SK-N-SH (cell line): ENCODE measurements around the gene ALDH3B1. TPM values are rescaled to one million over a fixed set of nuclear protein-coding genes. Genes with fewer than 3 reads are reported as not detected.

ENCODE experiments used
- CTCF ChIA-PET: fragments of 300-600, 350-600 bp; formaldehyde crosslinking; extraction: SDS; loops from one replicate; lab custom pipeline; 2021; lab: Yijun Ruan, JAX
- POLR2A ChIA-PET: fragments of 350-600 bp; sonication (Branson Sonifier 250); formaldehyde crosslinking; extraction: SDS; loops from one replicate; lab custom pipeline; 2020; ENCODE audit warnings: antibody characterized with exemption, inconsistent platforms; lab: Yijun Ruan, JAX
- DNase-seq: peaks from one replicate; pipeline ENCODE4 v3.0.0; 2012
- H2AFZ ChIP-seq: fragments of 200-600 bp; sonication (generic); 2 replicates; pipeline ENCODE4 v1.8.1; 2016; ENCODE audit warnings: antibody characterized with exemption, mild to moderate bottlenecking, low read depth
- H3F3A ChIP-seq: fragments of 200-600 bp; sonication (generic); replicated peaks from 2 replicates; pipeline ENCODE3; 2016; ENCODE audit warnings: antibody characterized with exemption, mild to moderate bottlenecking; ENCODE audit not compliant: insufficient read depth
- H3K27ac ChIP-seq, 2 experiments: fragments of 200-500 bp in 1 of 2; fragments of 200-600 bp in 1 of 2; sonication (Bioruptor generic) in 1 of 2; sonication (generic), shearing (Covaris generic) in 1 of 2; 2 replicates each; pipeline versions ENCODE4 v1.5.1 to v1.6.1; 2014 to 2016; ENCODE audit warnings: low read depth in 2 of 2, inconsistent platforms in 1 of 2, low read length in 1 of 2, mild to moderate bottlenecking in 1 of 2, mixed read lengths in 1 of 2
- H3K27me3 ChIP-seq: fragments of 200-600 bp; sonication (generic), shearing (Covaris generic); 2 replicates; pipeline ENCODE4 v1.6.1; 2016; ENCODE audit warnings: mixed run types; ENCODE audit not compliant: insufficient read depth
- H3K36me3 ChIP-seq, 2 experiments: fragments of 200-500 bp in 1 of 2; fragments of 200-600 bp in 1 of 2; sonication (Bioruptor generic) in 1 of 2; sonication (generic) in 1 of 2; replicated peaks in 1 of 2; 2 replicates each; pipeline versions ENCODE3 to v1.5.1; 2014 to 2016; ENCODE audit warnings: low read length in 1 of 2, mild to moderate bottlenecking in 1 of 2; ENCODE audit not compliant: insufficient read depth in 2 of 2, control insufficient read depth in 1 of 2
- H3K4me1 ChIP-seq, 2 experiments: fragments of 200-500 bp in 1 of 2; fragments of 200-600 bp in 1 of 2; sonication (Bioruptor generic) in 1 of 2; sonication (generic), shearing (Covaris generic) in 1 of 2; 2 replicates each; pipeline versions ENCODE4 v1.5.1 to v1.6.1; 2014 to 2016; ENCODE audit warnings: low read depth in 1 of 2, low read length in 1 of 2, mixed run types in 1 of 2; ENCODE audit not compliant: insufficient read depth in 2 of 2, control insufficient read depth in 1 of 2
- H3K4me2 ChIP-seq: fragments of 200-600 bp; sonication (generic), shearing (Covaris generic); 2 replicates; pipeline ENCODE4 v1.6.1; 2017; ENCODE audit warnings: mixed run types
- H3K4me3 ChIP-seq, 2 experiments: fragments of 200-500 bp in 1 of 2; fragments of 200-600 bp in 1 of 2; sonication (Bioruptor generic) in 1 of 2; sonication (generic), shearing (Covaris generic) in 1 of 2; 2 replicates each; pipeline versions ENCODE4 v1.5.1 to v1.8.1; 2014 to 2016; ENCODE audit warnings: low read depth in 2 of 2, inconsistent platforms in 1 of 2, low read length in 1 of 2, mild to moderate bottlenecking in 1 of 2, mixed read lengths in 1 of 2, moderate library complexity in 1 of 2
- H3K79me2 ChIP-seq: fragments of 200-600 bp; sonication (generic); 2 replicates; pipeline ENCODE4 v1.8.1; 2017; ENCODE audit warnings: mild to moderate bottlenecking; ENCODE audit not compliant: insufficient read depth
- H3K9ac ChIP-seq: fragments of 200-600 bp; sonication (generic); 2 replicates; pipeline ENCODE4 v1.6.1; 2017; ENCODE audit warnings: mixed run types
- H3K9me2 ChIP-seq: fragments of 200-600 bp; sonication (generic); 2 replicates; pipeline ENCODE4 v1.6.1; 2017; ENCODE audit warnings: mixed run types
- H3K9me3 ChIP-seq: fragments of 200-600 bp; sonication (generic); 2 replicates; pipeline ENCODE4 v1.6.1; 2017; ENCODE audit warnings: mixed run types, mild to moderate bottlenecking, moderate library complexity
- H4K20me1 ChIP-seq: fragments of 200-600 bp; sonication (generic); 2 replicates; pipeline ENCODE4 v1.6.1; 2017; ENCODE audit warnings: mild to moderate bottlenecking, mixed run types; ENCODE audit not compliant: insufficient read depth
- CHD2 ChIP-seq: fragments of 150-350 bp; IDR thresholded peaks from 2 replicates; pipeline ENCODE4 v1.6.1; 2018; ENCODE audit warnings: low read length; ENCODE audit not compliant: partially characterized antibody
- ELF1 ChIP-seq: IDR thresholded peaks from 2 replicates; pipeline ENCODE4 v1.4.0; 2012
- EP300 ChIP-seq, 2 experiments: IDR thresholded peaks; 2 replicates each; pipeline versions ENCODE4 v1.4.0 to v1.6.1; 2012; ENCODE audit warnings: borderline replicate concordance in 1 of 2, low read depth in 1 of 2, low read length in 1 of 2
- MEF2A ChIP-seq: IDR thresholded peaks from 2 replicates; pipeline ENCODE4 v1.4.0; 2012; ENCODE audit warnings: low read depth, borderline replicate concordance
- PBX3 ChIP-seq: IDR thresholded peaks from 2 replicates; pipeline ENCODE4; 2012
- POLR2AphosphoS5 ChIP-seq: IDR thresholded peaks from 2 replicates; pipeline ENCODE4 v1.6.1; 2012; ENCODE audit warnings: low read depth, low read length
- RFX5 ChIP-seq: IDR thresholded peaks from 2 replicates; pipeline ENCODE4 v1.6.1; 2012; ENCODE audit warnings: mild to moderate bottlenecking, improper control_type of control experiment, low read length
- RXRA ChIP-seq: IDR thresholded peaks from 2 replicates; pipeline ENCODE4 v1.4.0; 2012; ENCODE audit warnings: low read depth, mild to moderate bottlenecking, borderline replicate concordance
- SIN3A ChIP-seq: IDR thresholded peaks from 2 replicates; pipeline ENCODE4 v1.6.1; 2012; ENCODE audit warnings: low read depth, mild to moderate bottlenecking, low read length, moderate library complexity, borderline replicate concordance
- TEAD4 ChIP-seq: IDR thresholded peaks from 2 replicates; pipeline ENCODE4 v1.4.0; 2012; ENCODE audit warnings: mild to moderate bottlenecking, borderline replicate concordance; ENCODE audit not compliant: insufficient read depth
- USF1 ChIP-seq: IDR thresholded peaks from 2 replicates; pipeline ENCODE4 v1.4.0; 2012; ENCODE audit warnings: low read depth, borderline replicate concordance
- ZBTB33 ChIP-seq: IDR thresholded peaks from 2 replicates; pipeline ENCODE4 v1.4.0; 2012; ENCODE audit warnings: low read depth, borderline replicate concordance
- WGBS: methylation state at CpG from one replicate; pipeline ENCODE4 v1.1.6; 2017; ENCODE audit warnings: low lambda C conversion rate; 5-methylcytosine and 5-hydroxymethylcytosine counted together
- polyA plus RNA-seq, 3 experiments: library from polyadenylated mRNA; depleted of rRNA; stranded (reverse); fragments of >200 nt; gene quantifications; 2 replicates each; pipeline ENCODE4 v1.2.3, GENCODE V29; 2012

The ALDH3B1 gene
- polyA plus RNA-seq, 1 of the 3 experiments (the other 2 are of a cell fraction): 14.9 TPM

- Histone ChIP-seq H3K4me3 (no peak overlapping the region), H3K79me2 (no peaks in the 10 kb centered on the region), H3K9me3 (no peaks in the 10 kb centered on the region), H3F3A (peaks cover 3% of the 10 kb centered on the region), H3K27me3 (no peaks in the 10 kb centered on the region), H2AFZ (no peak overlapping the region), H3K36me3 (no peaks in the 10 kb centered on the region), H3K9me2 (no peaks in the 10 kb centered on the region), H3K4me2 (no peak overlapping the region), H3K4me1 (peaks cover 0 to 13% of the 10 kb centered on the region in 2 experiments; a peak in 1 of 4 replicates), H3K9ac (no peak overlapping the region), H3K27ac (no peak overlapping the region), H4K20me1 (no peaks in the 10 kb centered on the region)
- DNase-seq: no peak
- ChIA-PET POLR2A (no interaction called here), CTCF (interaction anchor here (0.9 to 2.3 kb wide), 3 partner anchors 9 to 47 kb away, joined by 3 to 12 read pairs (median 4); no protein-coding TSS in a partner anchor)
- TF ChIP-seq EP300 (IDR thresholded peaks at IDR 0.05; ENCODE audit: borderline replicate concordance in 1 of 2, low read depth in 1 of 2, low read length in 1 of 2): no peak
- TF ChIP-seq PBX3: no peak
- TF ChIP-seq RXRA: no peak
- TF ChIP-seq POLR2AphosphoS5: no peak
- no peak for TF ChIP-seq SIN3A
- TF ChIP-seq CHD2: no peak
- TF ChIP-seq ZBTB33: no peak
- TF ChIP-seq USF1: no peak
- TF ChIP-seq MEF2A: no peak
- no peak for TF ChIP-seq ELF1
- TF ChIP-seq TEAD4: no peak
- 73% methylated on average over 6 of the region's 9 CpGs for WGBS
Measured at GRCh38 chr11:68002575-68002937, 7.6 kb upstream of the ALDH3B1 start.

- CTCF ChIA-PET: interaction anchor here (0.9 to 2.3 kb wide), 2 partner anchors 10 to 13 kb away, joined by 3 to 12 read pairs; no protein-coding TSS in a partner anchor
- 82% methylated on average over 20 of the region's 86 CpGs for WGBS
- Histone ChIP-seq H4K20me1 (no peaks in the 10 kb centered on the region), H3K4me1 (peaks cover 0 to 13% of the 10 kb centered on the region in 2 experiments; a peak in 1 of 4 replicates), H2AFZ (no peak overlapping the region), H3K9me2 (no peaks in the 10 kb centered on the region), H3K4me2 (peak overlapping the region; percentile 77; the same call in 1 of the 2 replicates), H3K4me3 (peak overlapping the region; percentile 62 to 68), H3K9ac (no peak overlapping the region), H3K27me3 (no peaks in the 10 kb centered on the region), H3K9me3 (no peaks in the 10 kb centered on the region), H3F3A (peaks cover 3% of the 10 kb centered on the region), H3K36me3 (no peaks in the 10 kb centered on the region), H3K79me2 (no peaks in the 10 kb centered on the region), H3K27ac (no peak overlapping the region)
- DNase-seq: peak; percentile 70
- no peak for TF ChIP-seq RFX5
- POLR2A ChIA-PET: no interaction called here
Measured at GRCh38 chr11:68002938-68003845, 6.9 kb upstream of the ALDH3B1 start.
